MG63 (cell line): Measurements from ENCODE around the gene B3GNT3. TPM values are rescaled to one million over a fixed set of nuclear protein-coding genes. Genes with fewer than 3 reads are reported as not detected.

Experiments
- DNase-seq: peaks from one replicate; pipeline ENCODE4 v3.0.0-alpha.2; 2020
- H3K27me3 ChIP-seq: fragments of 250-450 bp; sonication (Bioruptor Pico); 2 replicates; pipeline ENCODE4 v1.5.1; 2020; ENCODE audit warnings: mild to moderate bottlenecking, moderate library complexity
- H3K36me3 ChIP-seq: fragments of 250-450 bp; sonication (Bioruptor Pico); 2 replicates; pipeline ENCODE4 v1.5.1; 2020; ENCODE audit warnings: mild to moderate bottlenecking, moderate library complexity
- H3K4me3 ChIP-seq: fragments of 250-450 bp; sonication (Bioruptor Pico); 2 replicates; pipeline ENCODE4 v1.5.1; 2020; ENCODE audit warnings: mild to moderate bottlenecking, moderate library complexity
- H3K9me3 ChIP-seq: fragments of 250-450 bp; sonication (Bioruptor Pico); 2 replicates; pipeline ENCODE4 v1.5.1; 2020; ENCODE audit warnings: mild to moderate bottlenecking, moderate library complexity
- total RNA-seq: library from RNA; depleted of rRNA; stranded (reverse); fragments of >200 nt; shearing (Covaris generic); gene quantifications from 2 replicates; pipeline ENCODE4 v1.2.3, GENCODE V29; 2014; ENCODE audit warnings: low replicate concordance; rRNA removed

Gene B3GNT3
- total RNA-seq, 1 experiment from 2014 or later, result not detected

GRCh38 chr19:17861542-17862402 lies 66.8 kb downstream of the B3GNT3 start:
- H3K36me3 ChIP-seq, result peaks cover 52% of the 10 kb centered on the region

GRCh38 chr19:17862711-17863519 lies 68.0 kb downstream of the B3GNT3 start:
- no peak overlapping the region for H3K4me3 ChIP-seq
- H3K9me3 ChIP-seq, result no peaks in the 10 kb centered on the region
- no peaks in the 10 kb centered on the region for H3K27me3 ChIP-seq
- peaks cover 52% of the 10 kb centered on the region for H3K36me3 ChIP-seq
- no peak for DNase-seq

More at GRCh38 chr19:17861542-17862402, 66.8 kb downstream of the B3GNT3 start:
- no peak for DNase-seq
- H3K27me3 ChIP-seq, result no peaks in the 10 kb centered on the region
- H3K4me3 ChIP-seq, result peak overlapping the region; percentile 98
- no peaks in the 10 kb centered on the region for H3K9me3 ChIP-seq

Other genes with a start within 250 kb of the B3GNT3 start
- gene COLGALT1, start 239.5 kb upstream of the B3GNT3 start, total RNA-seq, result 146 and 155 TPM in 2 replicates
- gene UNC13A, start 106.8 kb upstream of the B3GNT3 start, total RNA-seq, result 0.10 TPM in 1 of 2 replicates, not detected in the other
- 23.3 and 50.0 TPM in 2 replicates for gene MAP1S, start 75.7 kb upstream of the B3GNT3 start, total RNA-seq
- 0.82 TPM in 1 of 2 replicates, not detected in the other for gene FCHO1, start 43.7 kb upstream of the B3GNT3 start, total RNA-seq
- not detected in 2 replicates for gene INSL3, start 26.4 kb downstream of the B3GNT3 start, total RNA-seq
- gene JAK3, start 52.8 kb downstream of the B3GNT3 start, total RNA-seq, result not detected in 2 replicates
- 766 and 1,556 TPM in 2 replicates for gene RPL18A, start 64.8 kb downstream of the B3GNT3 start, total RNA-seq
- not detected in 2 replicates for gene SLC5A5, start 76.8 kb downstream of the B3GNT3 start, total RNA-seq
- 228 and 241 TPM in 2 replicates for gene CCDC124, start 137.9 kb downstream of the B3GNT3 start, total RNA-seq
- gene KCNN1, start 172.0 kb downstream of the B3GNT3 start, total RNA-seq, result not detected in 2 replicates
- gene ARRDC2, start 213.0 kb downstream of the B3GNT3 start, total RNA-seq, result 13.4 and 20.5 TPM in 2 replicates